ENCODE results near the gene FRMPD4. TPM values are rescaled to one million over a fixed set of nuclear protein-coding genes. Genes with fewer than 3 reads are reported as not detected.

The FRMPD4 gene
- total RNA-seq, 1 donor from 2014 or later: 1.7 TPM

DNA sequence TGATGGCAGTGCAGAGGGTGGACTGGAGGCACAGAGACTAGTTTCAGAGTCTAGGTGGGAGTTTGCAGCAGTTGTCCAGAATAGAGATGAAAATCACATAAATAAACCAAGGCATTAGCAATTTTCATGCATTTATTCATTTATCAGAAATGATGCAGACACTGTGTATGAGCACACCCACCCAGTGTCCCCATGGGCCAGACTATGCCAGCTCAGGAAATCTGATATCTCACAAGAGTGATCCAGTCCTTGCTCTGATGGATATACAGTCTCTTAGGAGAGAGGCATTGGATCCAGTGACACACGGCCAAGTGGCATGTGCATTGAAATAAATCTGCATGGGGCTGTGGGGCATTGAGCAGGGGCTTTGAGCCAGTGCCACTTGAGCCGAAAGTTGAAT, 228.2 kb downstream of the FRMPD4 start:
- TF ChIP-seq, protein P1, sequence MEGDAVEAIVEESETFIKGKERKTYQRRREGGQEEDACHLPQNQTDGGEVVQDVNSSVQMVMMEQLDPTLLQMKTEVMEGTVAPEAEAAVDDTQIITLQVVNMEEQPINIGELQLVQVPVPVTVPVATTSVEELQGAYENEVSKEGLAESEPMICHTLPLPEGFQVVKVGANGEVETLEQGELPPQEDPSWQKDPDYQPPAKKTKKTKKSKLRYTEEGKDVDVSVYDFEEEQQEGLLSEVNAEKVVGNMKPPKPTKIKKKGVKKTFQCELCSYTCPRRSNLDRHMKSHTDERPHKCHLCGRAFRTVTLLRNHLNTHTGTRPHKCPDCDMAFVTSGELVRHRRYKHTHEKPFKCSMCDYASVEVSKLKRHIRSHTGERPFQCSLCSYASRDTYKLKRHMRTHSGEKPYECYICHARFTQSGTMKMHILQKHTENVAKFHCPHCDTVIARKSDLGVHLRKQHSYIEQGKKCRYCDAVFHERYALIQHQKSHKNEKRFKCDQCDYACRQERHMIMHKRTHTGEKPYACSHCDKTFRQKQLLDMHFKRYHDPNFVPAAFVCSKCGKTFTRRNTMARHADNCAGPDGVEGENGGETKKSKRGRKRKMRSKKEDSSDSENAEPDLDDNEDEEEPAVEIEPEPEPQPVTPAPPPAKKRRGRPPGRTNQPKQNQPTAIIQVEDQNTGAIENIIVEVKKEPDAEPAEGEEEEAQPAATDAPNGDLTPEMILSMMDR (IDR thresholded peaks at IDR 0.05): no peak
- H3K4me3 Mint-ChIP-seq (ENCODE audit: unreplicated experiment): no peak overlapping the region
- H3K27me3 Mint-ChIP-seq (ENCODE audit: unreplicated experiment): no peaks in the 10 kb centered on the region
- H3K4me1 Mint-ChIP-seq (ENCODE audit: unreplicated experiment): peaks cover 31% of the 10 kb centered on the region
- H3K27ac Mint-ChIP-seq (ENCODE audit: unreplicated experiment): peak overlapping the region; percentile 38
- no peaks in the 10 kb centered on the region for H3K36me3 Mint-ChIP-seq (ENCODE audit: unreplicated experiment)
- H3K9me3 Mint-ChIP-seq (ENCODE audit: unreplicated experiment): peaks cover 9% of the 10 kb centered on the region
- no peak for DNase-seq (ENCODE audit: extremely low spot score, unreplicated experiment)

DNA sequence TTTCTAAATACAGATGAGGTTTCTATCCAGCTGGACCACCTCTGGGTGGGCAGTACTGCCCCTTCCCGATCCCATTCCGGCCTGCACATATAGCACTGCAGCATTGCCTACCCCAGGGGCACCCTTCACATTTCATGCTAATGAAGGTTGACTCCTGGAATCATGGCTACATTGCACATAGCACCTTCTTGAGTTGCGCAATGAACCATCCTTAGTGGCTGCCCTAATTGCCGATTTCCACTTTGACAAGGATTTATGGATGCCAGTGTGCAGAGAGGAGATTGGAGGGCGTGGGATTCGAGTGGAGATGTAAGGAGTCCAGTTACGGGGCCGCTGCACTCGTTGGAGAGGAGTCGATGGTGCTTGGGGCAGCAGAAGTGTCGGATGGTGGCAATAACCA, 229.0 kb downstream of the FRMPD4 start:
- no peak overlapping the region for H3K27ac Mint-ChIP-seq (ENCODE audit: unreplicated experiment)
- TF ChIP-seq, protein P1 (IDR thresholded peaks at IDR 0.05): no peak
- H3K36me3 Mint-ChIP-seq (ENCODE audit: unreplicated experiment): no peaks in the 10 kb centered on the region
- H3K4me3 Mint-ChIP-seq (ENCODE audit: unreplicated experiment): no peak overlapping the region
- H3K9me3 Mint-ChIP-seq (ENCODE audit: unreplicated experiment): peaks cover 9% of the 10 kb centered on the region
- no peaks in the 10 kb centered on the region for H3K27me3 Mint-ChIP-seq (ENCODE audit: unreplicated experiment)
- DNase-seq (ENCODE audit: extremely low spot score, unreplicated experiment): no peak
- peaks cover 33% of the 10 kb centered on the region for H3K4me1 Mint-ChIP-seq (ENCODE audit: unreplicated experiment)

GRCh38 chrX:12370497-12370986, 232.3 kb downstream of the FRMPD4 start:
- no peak for DNase-seq (ENCODE audit: extremely low spot score, unreplicated experiment)
- Mint-ChIP-seq H3K27me3 (ENCODE audit: unreplicated experiment) (no peaks in the 10 kb centered on the region), H3K27ac (ENCODE audit: unreplicated experiment) (peak overlapping the region; percentile 73), H3K36me3 (ENCODE audit: unreplicated experiment) (no peaks in the 10 kb centered on the region), H3K4me3 (ENCODE audit: unreplicated experiment) (no peak overlapping the region), H3K9me3 (ENCODE audit: unreplicated experiment) (peaks cover 7% of the 10 kb centered on the region), H3K4me1 (ENCODE audit: unreplicated experiment) (peaks cover 25% of the 10 kb centered on the region)
- TF ChIP-seq, protein P1 (IDR thresholded peaks at IDR 0.05): no peak

- DNase-seq (ENCODE audit: extremely low spot score, unreplicated experiment): no peak
- Mint-ChIP-seq H3K36me3 (ENCODE audit: unreplicated experiment) (no peaks in the 10 kb centered on the region), H3K4me3 (ENCODE audit: unreplicated experiment) (no peak overlapping the region), H3K4me1 (ENCODE audit: unreplicated experiment) (peaks cover 21% of the 10 kb centered on the region), H3K27ac (ENCODE audit: unreplicated experiment) (no peak overlapping the region), H3K9me3 (ENCODE audit: unreplicated experiment) (no peaks in the 10 kb centered on the region), H3K27me3 (ENCODE audit: unreplicated experiment) (no peaks in the 10 kb centered on the region)
- TF ChIP-seq, protein P1 (IDR thresholded peaks at IDR 0.05): no peak
Measured at GRCh38 chrX:12372111-12372510, 233.8 kb downstream of the FRMPD4 start.

DNA sequence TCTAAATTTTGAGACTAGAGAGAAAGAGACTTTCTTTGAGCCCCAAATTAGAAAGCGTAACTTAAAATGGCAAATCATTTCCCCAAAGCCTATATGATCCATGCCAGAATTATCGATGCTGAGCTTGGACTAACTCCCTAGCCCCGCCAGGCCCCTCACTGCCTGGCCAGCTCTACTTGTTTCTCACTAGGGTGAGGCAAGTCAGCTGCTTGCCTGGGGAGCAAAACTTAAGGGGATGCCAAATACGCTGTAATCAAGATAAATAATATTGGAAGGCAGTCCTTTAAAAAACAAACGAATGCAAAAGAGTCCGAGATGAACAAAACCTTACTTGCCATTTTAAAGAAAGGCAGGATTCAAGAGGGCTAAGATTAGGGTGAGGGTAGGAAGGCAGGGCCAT, 236.0 kb downstream of the FRMPD4 start:
- H3K27ac Mint-ChIP-seq (ENCODE audit: unreplicated experiment): no peak overlapping the region
- peaks cover 29% of the 10 kb centered on the region for H3K4me1 Mint-ChIP-seq (ENCODE audit: unreplicated experiment)
- TF ChIP-seq, protein P1 (IDR thresholded peaks at IDR 0.05): no peak
- no peak overlapping the region for H3K4me3 Mint-ChIP-seq (ENCODE audit: unreplicated experiment)
- no peaks in the 10 kb centered on the region for H3K9me3 Mint-ChIP-seq (ENCODE audit: unreplicated experiment)
- DNase-seq (ENCODE audit: extremely low spot score, unreplicated experiment): no peak
- H3K27me3 Mint-ChIP-seq (ENCODE audit: unreplicated experiment): no peaks in the 10 kb centered on the region
- H3K36me3 Mint-ChIP-seq (ENCODE audit: unreplicated experiment): no peaks in the 10 kb centered on the region

All from osteocyte (in vitro differentiated cells).